Measurements from ENCODE around the gene VSIR.

Gene VSIR

DNA sequence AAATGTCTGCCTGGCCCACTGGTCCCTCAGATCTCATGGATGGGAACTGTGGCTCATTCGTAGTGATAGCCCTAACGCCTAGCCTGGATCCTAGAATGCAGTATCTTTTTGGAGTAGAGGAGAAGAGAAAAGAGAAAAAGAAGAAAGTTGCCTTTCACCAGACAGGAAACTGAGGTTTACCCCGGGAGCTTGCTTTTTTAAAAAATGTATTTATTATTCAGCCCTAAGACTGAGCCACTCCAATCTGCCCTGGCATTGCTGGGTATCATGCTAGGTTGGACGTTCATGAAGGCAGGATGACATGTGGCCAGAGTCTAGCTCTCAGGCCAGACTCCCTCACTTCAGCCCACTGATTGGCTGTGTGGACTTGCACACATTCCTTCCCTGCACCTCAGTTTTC, 32.3 kb downstream of the VSIR start:
- Histone ChIP-seq H3K9ac (ENCODE audit: low read depth, low read length, poor library complexity, severe bottlenecking) (peak overlapping the region; percentile 43), H3K36me3 (ENCODE audit: insufficient read depth, low read length) (no peaks in the 10 kb centered on the region), H2AFZ (ENCODE audit: low read length) (no peak overlapping the region), H3K4me1 (ENCODE audit: insufficient read depth, low read length, poor library complexity, severe bottlenecking) (peaks cover 63% of the 10 kb centered on the region), H3K27me3 (ENCODE audit: insufficient read depth, low read length, poor library complexity, severe bottlenecking) (no peaks in the 10 kb centered on the region), H4K20me1 (ENCODE audit: insufficient read depth, low read length, poor library complexity, severe bottlenecking) (no peaks in the 10 kb centered on the region), H3F3A (ENCODE audit: low read depth) (no peaks in the 10 kb centered on the region), H3K9me3 (ENCODE audit: insufficient read depth, low read depth, low read length) (no peaks in the 10 kb centered on the region), H3K4me2 (ENCODE audit: low read depth, low read length, poor library complexity, severe bottlenecking) (peak overlapping the region; percentile 59), H3K79me2 (ENCODE audit: insufficient read depth, low read length) (no peaks in the 10 kb centered on the region), H3K9me2 (replicated peaks; ENCODE audit: low read depth, low read length) (no peaks in the 10 kb centered on the region), H3K4me3 (ENCODE audit: low read length, poor library complexity, severe bottlenecking) (no peak overlapping the region)
- no peak for TF ChIP-seq EZH2phosphoT487 (IDR thresholded peaks at IDR 0.05; ENCODE audit: borderline replicate concordance)
- no peak for TF ChIP-seq CTCF (conservative IDR thresholded peaks at IDR 0.05; ENCODE audit: low read length)

- Histone ChIP-seq H3F3A (ENCODE audit: low read depth) (no peaks in the 10 kb centered on the region), H3K9me3 (ENCODE audit: insufficient read depth, low read depth, low read length) (no peaks in the 10 kb centered on the region), H3K9ac (ENCODE audit: low read depth, low read length, poor library complexity, severe bottlenecking) (no peak overlapping the region), H3K9me2 (replicated peaks; ENCODE audit: low read depth, low read length) (no peaks in the 10 kb centered on the region), H3K36me3 (ENCODE audit: insufficient read depth, low read length) (no peaks in the 10 kb centered on the region), H3K27me3 (ENCODE audit: insufficient read depth, low read length, poor library complexity, severe bottlenecking) (no peaks in the 10 kb centered on the region), H3K4me2 (ENCODE audit: low read depth, low read length, poor library complexity, severe bottlenecking) (no peak overlapping the region), H4K20me1 (ENCODE audit: insufficient read depth, low read length, poor library complexity, severe bottlenecking) (no peaks in the 10 kb centered on the region), H3K4me3 (ENCODE audit: low read length, poor library complexity, severe bottlenecking) (no peak overlapping the region), H3K4me1 (ENCODE audit: insufficient read depth, low read length, poor library complexity, severe bottlenecking) (peaks cover 66% of the 10 kb centered on the region), H2AFZ (ENCODE audit: low read length) (no peak overlapping the region), H3K79me2 (ENCODE audit: insufficient read depth, low read length) (no peaks in the 10 kb centered on the region)
- TF ChIP-seq CTCF (conservative IDR thresholded peaks at IDR 0.05; ENCODE audit: low read length) (no peak), EZH2phosphoT487 (IDR thresholded peaks at IDR 0.05; ENCODE audit: borderline replicate concordance) (no peak)
Measured at GRCh38 chr10:71740069-71740653, 33.2 kb downstream of the VSIR start.

DNA sequence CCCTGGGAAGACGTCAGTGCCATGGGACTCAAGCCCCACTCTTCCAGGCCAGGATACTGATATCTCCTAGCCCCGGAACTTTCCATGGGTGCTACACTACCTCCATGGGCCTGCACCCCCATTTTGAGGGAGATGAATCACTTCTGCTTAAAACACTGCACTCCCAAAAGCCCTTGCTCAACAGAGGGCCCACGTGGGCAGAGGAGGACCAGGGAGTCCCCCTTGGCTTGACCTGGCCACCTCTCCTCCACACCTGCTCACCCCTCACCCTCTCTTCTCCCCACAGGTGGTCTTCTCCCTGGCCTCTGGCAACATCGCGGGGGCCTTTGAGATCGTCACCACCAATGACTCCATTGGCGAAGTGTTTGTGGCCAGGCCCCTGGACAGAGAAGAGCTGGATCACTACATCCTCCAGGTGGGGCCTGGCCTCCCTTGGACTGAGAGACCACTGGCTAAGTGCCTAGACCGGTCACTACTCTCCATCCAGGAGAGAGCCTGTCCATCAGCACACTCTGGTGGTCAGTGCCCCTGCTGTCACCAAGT, 33.9 kb downstream of the VSIR start:
- no peaks in the 10 kb centered on the region for H3K79me2 ChIP-seq (ENCODE audit: insufficient read depth, low read length)
- TF ChIP-seq CTCF (conservative IDR thresholded peaks at IDR 0.05; ENCODE audit: low read length) (no peak), EZH2phosphoT487 (IDR thresholded peaks at IDR 0.05; ENCODE audit: borderline replicate concordance) (no peak)
- no peaks in the 10 kb centered on the region for H3K9me3 ChIP-seq (ENCODE audit: insufficient read depth, low read depth, low read length)
- H3K4me3 ChIP-seq (ENCODE audit: low read length, poor library complexity, severe bottlenecking): no peak overlapping the region
- no peaks in the 10 kb centered on the region for H3K9me2 ChIP-seq (replicated peaks; ENCODE audit: low read depth, low read length)
- no peaks in the 10 kb centered on the region for H3K27me3 ChIP-seq (ENCODE audit: insufficient read depth, low read length, poor library complexity, severe bottlenecking)
- H3K36me3 ChIP-seq (ENCODE audit: insufficient read depth, low read length): no peaks in the 10 kb centered on the region
- no peaks in the 10 kb centered on the region for H4K20me1 ChIP-seq (ENCODE audit: insufficient read depth, low read length, poor library complexity, severe bottlenecking)
- H3K4me2 ChIP-seq (ENCODE audit: low read depth, low read length, poor library complexity, severe bottlenecking): no peak overlapping the region
- H3K4me1 ChIP-seq (ENCODE audit: insufficient read depth, low read length, poor library complexity, severe bottlenecking): peaks cover 72% of the 10 kb centered on the region
- H3K9ac ChIP-seq (ENCODE audit: low read depth, low read length, poor library complexity, severe bottlenecking): no peak overlapping the region
- no peaks in the 10 kb centered on the region for H3F3A ChIP-seq (ENCODE audit: low read depth)
- H2AFZ ChIP-seq (ENCODE audit: low read length): no peak overlapping the region
